Brain pericyte (primary cell): ENCODE data around the gene PCYOX1L.

Experiments
- DNase-seq: peaks from one replicate; pipeline ENCODE4 v3.0.0-alpha.2; 2012; ENCODE audit warnings: low read depth, low spot score

Gene PCYOX1L, protein sequence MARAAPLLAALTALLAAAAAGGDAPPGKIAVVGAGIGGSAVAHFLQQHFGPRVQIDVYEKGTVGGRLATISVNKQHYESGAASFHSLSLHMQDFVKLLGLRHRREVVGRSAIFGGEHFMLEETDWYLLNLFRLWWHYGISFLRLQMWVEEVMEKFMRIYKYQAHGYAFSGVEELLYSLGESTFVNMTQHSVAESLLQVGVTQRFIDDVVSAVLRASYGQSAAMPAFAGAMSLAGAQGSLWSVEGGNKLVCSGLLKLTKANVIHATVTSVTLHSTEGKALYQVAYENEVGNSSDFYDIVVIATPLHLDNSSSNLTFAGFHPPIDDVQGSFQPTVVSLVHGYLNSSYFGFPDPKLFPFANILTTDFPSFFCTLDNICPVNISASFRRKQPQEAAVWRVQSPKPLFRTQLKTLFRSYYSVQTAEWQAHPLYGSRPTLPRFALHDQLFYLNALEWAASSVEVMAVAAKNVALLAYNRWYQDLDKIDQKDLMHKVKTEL

DNA sequence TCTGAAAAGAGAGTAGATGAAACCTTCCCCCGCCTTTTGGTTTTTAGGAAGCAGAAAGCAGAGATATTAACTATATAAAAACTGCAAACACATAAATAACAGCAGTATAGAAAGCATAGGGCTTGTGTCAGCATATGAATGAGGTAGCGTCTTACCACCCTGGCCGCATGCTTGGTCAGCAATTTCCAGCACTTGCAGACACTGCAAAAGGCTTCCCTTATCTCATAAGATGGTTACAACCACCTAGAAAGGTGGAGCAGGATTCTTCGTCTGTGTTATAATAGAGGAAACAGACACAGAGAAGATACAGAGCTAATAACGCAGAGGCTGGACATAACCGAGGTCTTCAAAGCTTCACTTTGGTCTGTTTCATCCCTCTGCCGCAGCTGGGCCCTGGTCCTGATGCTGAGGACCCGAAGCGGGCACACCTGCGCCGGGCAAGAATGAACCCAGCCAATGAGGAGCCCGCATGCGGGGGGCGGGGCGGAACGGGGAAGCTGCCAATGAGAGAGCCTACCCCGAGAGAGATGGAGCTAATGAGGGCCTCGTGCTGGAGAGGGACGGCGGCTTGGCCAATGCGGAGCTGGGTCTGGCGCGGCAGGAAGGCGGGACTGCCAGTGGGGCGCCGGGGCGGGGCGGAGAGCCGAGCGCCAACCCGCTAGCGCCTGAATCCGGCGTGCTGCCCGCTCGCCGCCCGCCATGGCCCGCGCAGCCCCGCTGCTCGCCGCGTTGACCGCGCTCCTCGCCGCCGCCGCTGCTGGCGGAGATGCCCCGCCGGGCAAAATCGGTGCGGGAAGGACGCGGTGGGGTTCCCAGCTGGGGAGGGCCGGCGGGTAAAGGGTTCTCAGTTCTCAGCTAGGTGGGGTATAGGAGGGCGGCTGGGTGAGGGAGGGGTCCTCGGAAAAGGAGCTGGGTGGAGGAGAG is at the start of gene PCYOX1L:
PCYOX1L (plus strand) TSS at position 677 of the 924 bp plus-strand sequence; CDS start at position 700, 23 bp downstream.
- peak; percentile 79 for DNase-seq

DNA sequence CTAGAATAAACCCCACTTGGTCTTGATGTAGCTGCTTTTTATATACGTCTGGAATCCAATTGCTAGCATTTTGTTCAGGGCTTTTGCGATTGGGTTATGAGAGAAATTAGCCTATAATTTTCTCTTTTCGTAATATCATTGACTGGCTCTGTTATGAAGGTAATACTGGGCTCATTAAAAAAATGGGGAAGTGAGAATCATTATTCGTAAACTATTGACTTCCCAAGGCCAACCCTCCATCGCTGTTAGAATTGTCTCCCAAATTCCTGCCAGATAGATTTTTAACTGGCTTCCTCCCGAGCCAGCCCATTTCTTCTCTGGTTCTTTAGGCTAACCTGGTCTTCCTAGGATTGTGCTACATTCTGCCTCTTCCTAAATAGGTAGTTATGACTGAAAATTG is 48.5 kb upstream of the PCYOX1L start:
- DNase-seq = no peak

DNA sequence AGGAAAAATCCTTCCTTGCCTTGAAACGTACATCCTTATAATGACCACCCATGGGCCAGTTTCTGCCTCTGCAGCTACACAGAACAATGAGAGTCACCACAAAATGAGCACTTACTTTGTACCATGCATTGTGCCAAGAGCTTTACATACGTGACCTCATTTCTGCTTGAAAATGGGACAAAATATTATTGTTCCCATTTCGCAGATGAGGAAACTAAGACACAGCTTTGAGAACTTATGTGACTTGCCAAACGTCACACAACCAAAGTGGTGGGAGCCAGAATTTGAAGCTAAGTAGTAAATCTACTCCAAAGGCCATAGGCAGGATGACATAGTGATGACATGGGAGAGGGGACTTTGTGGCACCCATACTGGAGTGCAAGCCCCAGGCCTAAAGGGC is 47.4 kb upstream of the PCYOX1L start:
- DNase-seq = no peak

DNA sequence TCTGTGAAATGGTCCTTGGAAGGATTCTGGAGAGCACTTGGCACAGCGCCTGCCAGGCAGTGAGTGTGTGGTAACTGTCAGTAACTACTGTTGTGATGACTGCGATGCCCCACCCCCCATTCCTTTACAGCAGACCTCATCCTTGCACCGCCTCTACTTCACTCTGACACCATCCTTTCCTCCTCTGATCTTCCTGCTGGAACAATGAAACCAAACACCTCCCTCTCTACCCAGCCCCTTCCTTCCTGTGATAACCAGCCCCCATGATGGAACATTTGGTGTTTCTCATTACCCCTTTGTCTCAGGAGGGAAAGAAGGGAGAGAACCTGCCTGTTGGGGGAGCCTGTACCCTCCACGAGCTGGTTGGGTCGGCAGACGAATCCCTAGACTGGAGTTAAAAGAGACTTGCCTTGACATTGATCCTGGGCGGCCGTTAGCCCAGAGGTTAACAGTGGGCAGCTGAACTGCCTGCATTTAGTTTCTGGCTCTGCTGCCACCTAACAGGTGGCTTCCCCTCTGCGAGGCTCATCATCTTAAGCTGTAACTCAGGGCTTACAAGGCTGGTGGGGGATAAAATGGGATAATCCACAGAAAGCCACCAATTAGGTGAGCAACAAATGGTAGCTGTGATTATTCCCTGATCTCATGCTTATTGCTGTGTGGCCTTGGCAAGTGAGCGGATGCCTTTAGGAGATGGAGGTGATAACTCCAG is 46.7 kb upstream of the PCYOX1L start:
- no peak for DNase-seq

DNA sequence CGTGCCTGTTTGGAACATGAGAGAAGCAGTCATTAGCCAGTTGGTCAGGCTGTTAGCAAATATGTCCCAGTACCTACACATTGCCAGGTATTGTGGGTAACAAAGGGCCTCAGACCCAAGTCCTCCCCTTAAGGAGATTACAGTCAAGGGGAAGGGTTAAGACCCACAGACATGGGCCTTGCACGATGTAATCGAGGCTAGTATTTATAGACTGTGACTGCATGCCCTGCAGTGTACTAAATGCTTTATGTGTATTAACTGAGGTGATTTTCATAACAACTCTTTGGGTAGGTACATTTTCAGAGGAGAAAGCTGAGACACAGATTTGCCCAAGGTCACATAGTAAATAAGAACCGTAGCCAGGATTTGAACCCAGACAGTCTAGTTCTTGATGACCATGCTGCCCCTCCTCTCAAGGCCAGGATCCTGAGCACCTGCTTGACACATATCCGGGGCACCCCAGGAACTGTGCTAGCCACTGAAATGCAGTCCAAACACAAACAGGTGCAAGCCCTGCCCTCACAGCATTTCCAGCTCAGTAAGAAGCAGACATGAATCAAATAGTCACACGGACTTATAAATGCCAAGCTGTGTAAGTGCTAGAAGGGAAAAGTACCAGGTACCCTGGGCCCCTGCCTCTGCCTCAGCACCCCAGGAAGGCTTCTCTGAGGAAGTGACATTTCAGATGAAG is 44.5 kb upstream of the PCYOX1L start:
- no peak for DNase-seq

DNA sequence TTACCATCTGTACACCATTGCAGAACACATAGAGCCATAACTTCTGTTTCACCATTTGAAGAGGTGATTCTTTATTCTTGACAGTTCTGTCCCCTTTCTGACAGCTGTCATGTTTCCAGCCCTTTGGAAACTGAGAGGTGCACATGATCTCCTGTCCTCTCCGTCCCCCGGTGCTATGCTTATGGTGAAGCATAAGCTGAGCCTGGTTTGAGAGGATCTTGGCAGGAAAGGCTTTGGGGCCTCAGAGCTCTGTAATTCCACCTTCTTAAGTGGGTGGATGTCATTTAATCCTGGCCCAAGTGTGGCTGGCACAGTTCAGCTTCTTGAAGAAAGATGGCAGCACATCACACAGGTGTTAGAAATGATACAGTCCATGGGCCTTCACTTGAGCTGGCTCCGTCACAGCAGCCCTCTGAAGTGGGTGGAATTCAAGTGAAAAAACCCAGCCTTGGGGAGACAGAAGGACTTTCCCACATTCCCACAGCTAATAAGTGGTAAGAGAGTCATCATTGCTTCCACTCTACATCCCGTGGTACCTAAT is 43.2 kb upstream of the PCYOX1L start:
- no peak for DNase-seq

DNA sequence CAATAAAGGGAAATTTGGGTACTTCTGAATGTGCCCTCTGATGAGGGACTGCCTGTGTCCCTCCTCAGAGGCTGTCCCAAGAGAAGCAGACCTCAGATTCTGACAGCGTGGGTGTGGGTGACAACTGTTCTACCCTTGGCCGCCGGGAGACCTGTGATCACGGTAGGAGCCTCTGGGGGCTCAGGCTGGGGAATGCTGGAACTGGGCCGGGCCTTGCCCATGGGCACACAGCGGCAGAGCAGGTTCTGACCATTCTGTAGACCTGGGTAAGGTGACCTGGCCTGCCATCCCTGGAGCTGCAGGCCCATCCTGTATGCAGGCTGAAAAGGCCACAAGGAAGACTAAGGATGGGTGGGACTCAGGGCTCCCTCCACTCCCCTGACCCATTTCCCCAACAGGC is 42.1 kb upstream of the PCYOX1L start:
- no peak for DNase-seq

DNA sequence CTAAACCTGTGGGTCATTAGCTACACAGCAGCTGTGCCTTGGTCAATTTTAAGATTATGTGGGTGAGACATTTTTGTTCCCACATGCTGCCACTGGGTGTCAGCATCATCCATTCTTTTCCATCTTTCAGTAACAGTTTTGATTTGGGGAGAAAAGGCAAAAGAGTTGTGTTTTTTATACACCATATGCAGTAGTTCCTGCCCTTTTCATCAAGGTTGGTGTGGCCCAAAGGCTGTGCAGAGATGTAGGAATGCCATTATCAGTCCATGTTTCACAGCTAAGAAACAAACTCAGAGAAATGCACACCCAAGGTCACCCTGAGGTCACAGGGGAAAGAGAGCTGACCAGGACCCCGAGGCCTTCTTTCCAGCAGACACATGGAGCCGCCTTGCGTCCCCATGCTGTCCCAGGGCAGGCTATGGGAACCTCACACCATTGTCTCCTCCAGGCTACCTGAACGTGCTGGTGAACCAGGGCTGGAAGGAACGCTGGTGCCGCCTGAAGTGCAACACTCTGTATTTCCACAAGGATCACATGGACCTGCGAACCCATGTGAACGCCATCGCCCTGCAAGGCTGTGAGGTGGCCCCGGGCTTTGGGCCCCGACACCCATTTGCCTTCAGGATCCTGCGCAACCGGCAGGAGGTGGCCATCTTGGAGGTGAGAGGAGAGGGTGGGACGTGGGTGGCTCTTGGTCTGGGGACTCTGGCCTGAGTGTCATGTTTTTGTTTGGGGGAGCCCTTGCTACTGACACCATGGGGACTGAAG is 40.4 kb upstream of the PCYOX1L start:
- DNase-seq = no peak

DNA sequence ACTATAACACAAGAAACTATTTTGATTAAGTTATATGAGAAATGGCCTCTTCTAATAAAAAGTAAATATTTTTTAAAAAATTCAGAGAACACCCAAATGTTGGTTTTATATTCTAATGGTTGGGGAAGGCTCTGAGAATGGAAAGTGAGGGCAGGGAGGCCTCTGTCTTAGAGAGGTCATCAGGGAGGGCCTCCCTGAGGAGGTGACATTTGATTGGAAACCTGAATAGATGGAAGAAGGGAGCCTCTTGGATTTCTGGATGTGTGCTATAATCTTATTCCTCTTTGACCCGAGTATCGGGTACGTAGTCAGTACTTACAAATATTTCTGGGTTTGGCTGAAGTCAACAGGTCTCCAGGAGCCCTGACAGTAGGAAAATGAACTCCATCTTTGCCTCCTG is 38.7 kb upstream of the PCYOX1L start:
- no peak for DNase-seq

DNA sequence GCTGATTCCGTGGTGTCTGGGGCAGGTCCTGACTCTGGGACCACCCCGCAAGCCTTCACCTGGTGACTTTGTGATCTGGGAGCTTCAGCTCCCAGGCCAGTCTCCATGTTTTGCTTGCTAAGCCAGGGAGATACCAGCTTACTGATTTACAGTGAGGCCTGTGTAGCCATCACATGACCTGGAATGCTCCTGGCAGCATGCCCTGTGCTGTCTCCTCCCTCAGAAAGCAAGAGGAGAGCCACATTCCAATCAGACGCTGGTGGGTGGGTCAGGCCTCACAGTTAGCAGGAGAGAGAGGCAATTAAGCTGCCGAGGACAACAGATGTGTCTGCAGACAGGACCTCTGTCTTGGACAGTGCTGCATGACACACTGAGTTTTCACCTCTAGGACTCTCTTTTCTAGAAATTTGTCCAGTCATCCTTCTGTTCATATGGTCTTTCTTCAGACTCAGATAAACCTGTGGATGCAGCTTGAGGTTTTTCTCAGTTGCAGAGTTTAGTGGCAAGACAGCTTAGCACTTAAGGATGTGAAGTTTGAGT is 37.0 kb upstream of the PCYOX1L start:
- DNase-seq = peak; percentile 45

DNA sequence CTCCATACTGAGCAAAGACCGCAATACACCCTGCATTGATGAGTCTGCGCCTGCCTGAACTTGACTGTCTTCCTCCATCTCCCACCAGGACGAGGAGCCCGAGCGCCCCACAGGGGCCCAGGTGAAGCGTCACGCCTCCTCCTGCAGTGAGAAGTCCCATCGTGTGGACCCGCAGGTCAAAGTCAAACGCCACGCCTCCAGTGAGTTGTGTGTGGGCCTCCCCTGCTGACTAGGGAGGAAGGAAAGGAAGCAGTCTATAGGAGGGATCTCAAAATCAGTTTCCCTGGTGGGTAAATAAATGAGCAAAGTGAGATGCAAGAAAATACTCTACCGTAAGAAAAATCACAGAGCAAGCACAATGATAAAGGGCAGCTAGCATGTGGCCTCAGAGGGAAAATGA is 35.3 kb upstream of the PCYOX1L start:
- no peak for DNase-seq

DNA sequence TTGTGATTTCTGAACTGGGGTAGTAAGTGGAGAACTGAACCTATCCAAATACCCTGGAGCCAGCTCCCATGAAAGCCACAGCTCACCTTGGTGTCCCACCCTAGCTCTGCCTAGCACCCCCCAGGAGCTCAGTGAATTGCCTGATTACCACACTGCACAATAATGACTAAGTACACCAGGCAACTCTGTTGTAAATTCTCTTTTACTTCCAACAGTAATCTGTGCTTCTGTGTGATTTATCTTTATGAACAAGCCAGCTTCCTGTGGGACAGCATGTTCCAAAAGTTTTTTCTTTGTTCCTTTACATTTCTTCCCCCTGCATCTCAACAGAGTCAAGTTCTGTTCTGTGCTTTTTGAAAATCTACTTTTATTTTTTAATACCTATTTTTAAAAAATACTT is 34.6 kb upstream of the PCYOX1L start:
- DNase-seq = no peak

DNA sequence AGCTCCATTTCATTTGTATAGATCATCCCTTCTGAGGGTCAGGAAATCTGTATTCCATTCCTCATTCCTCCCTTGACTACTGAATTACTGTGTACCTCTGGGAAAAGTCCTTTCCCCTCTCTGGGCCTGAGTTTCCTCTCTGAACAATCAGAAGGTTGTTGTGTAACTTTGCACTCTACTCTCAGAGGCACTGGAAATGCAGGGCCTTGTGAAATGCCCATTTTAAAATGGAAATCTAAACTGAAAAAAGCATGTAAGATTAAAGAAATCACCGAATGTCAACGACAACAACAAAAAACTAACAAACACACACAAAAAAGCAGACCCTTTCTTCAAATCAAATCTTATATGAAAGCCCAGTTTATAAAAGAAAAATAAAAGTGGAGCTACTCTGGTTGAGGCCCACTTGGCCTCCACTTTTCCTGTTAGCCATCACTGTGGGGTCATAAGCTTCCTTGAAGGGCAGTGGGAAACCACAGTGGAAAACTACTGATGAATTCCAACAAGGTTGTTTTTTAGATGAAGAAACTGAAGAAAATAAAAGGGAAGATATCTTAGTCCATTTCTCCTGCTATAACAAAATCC is 34.1 kb upstream of the PCYOX1L start:
- no peak for DNase-seq

DNA sequence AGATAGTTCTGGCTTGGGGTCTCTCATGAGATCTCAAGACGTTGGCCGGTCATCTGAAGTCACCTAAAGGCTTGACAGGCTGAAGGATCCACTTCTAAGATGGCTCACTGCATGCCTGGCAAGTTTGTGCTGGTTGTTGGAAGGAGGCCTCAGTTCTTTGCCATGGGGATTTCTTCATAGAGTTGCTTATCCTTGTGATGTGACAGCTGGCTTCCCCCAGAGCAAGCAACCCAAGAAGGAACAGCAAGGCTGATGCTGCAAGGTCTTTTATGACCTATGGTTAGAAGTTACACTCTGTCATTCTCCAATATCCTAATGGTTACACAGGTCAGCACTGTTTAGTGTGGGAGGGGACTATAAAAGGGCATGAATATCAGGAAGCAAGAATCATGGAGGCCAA is 33.2 kb upstream of the PCYOX1L start:
- DNase-seq = no peak

DNA sequence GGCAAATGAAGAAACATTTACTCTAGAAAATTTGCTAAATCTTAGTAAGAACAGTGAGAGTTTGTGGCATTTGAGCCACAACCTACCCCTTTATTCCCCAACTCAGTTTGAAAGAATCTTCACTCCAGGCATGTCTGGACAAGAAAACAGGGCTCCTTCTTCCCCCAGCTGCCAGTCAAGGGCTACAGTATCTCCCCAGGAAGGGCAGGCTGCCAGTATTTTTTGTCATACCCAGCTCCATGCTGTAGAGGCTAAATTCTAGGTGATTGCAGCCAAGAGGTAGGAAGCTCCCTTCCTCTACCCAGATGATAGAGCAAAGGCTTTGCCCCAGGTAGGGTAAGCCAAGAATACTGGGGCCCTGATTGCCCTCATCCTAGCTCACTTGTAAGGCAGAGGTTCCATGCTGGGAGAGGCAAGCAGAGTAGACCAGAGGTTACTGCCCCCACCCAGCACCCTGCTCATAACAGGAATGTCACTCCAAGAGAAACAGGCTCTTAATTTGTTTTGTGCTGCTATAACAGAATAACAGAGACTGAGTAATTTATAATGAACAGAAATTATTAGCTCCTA is 32.6 kb upstream of the PCYOX1L start:
- no peak for DNase-seq

DNA sequence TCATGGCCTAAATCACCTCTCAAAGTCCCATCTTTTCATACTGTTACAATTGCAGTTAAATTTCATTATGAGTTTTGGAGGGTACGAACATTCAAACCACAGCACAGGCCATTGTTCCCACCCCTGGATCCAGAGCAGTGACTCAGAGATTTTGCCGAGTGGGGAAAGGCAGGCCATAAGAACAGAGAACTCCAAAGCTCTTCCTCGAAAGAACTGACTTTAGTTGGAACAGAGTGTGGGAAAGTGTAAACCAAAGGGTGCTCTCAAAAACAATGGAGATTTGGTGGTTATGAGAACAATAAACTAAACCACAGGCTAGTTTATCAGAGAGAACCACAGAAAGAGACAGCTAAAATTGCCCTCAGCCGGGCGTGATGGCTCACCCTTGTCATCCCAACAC is 32.0 kb upstream of the PCYOX1L start:
- no peak for DNase-seq

DNA sequence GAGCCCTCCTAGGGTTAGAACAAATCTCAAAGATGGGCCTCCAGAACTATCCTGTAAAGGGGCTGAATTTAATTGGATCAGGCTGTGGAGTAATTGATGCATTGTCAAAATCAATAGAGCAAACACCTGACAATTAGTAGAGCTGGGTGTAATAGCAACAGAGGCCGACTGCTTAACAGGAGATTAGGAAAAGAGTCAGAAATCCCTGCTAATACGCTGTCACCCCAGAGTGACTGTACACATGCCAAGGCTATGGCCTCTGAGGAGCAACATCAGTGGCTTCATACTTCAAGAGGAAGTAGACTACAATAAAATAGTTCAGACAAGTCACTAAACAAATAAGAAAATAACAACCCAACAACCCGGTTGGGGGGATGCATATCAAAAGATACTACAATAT is 31.2 kb upstream of the PCYOX1L start:
- no peak for DNase-seq

DNA sequence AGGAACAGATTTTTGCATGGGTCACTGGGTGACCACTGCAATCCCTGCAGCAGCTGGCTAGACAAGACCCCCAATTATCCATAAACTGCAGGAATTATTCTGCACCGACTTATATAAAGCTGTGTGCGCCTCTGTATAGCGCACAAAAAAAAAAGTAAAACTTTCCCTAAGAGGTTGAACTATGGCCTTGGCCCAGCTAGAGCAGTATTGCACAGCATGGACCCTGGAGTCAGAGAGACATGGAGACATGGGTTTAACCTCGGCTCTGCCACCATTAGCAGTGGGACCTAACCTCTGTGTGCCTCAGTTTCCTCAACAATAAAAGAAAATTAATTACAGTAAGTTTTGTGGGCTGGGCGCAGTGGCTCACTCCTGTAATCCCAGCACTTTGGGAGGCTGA is 29.7 kb upstream of the PCYOX1L start:
- no peak for DNase-seq

DNA sequence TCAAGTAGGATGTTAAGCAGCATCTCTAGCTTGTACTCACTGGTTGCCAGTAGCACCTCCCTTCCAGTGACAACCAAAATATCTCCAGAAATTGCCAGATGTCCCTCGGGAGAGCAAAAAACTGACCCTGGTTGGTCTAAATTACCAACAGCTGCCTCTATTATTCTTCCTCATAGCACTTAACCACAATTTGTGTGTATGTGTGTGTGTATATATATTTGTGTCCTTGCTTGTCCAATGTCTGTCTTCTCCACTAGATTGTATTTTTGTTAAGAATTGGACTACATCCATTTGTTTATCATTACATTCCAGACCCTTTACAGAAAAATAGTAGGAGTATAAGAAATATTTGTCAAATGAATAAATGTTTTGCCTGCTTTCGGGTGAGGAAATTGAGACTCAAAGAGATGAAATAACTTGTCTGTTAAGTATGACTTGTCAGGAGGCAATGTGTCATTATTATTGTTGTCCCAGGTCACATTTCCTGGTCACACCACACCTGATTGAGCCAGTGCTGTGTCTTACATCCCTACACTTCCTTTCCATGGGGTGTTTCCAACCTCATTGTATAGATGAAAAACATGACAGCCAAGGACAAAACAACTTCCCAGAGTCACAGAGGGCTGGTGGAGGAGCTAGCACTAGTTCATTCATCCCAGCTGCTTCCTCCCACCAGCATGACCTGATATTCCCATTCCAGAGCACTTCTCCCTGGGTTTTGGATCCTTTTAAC is 24.0 kb upstream of the PCYOX1L start:
- no peak for DNase-seq
